Fibroblast of peridontal ligament (primary cell): Measurements from ENCODE around the gene SRSF1.
A peak's percentile ranks its signal among the peaks of the same experiment; 100 is the strongest.
"Not testable (repeated sequence)": the region's sequence is repeated elsewhere in the genome, so short reads cannot be mapped to it uniquely, and the experiment has no call there.

Experiments
- DNase-seq: peaks from one replicate; pipeline ENCODE4 v3.0.0-alpha.2; 2010; ENCODE audit errors: extremely low read depth

SRSF1 gene

GRCh38 chr17:57965521-57966160 lies 41.4 kb downstream of the SRSF1 start:
- DNase-seq = no peak

- no peak for DNase-seq
Measured at GRCh38 chr17:57963149-57963511, 43.9 kb downstream of the SRSF1 start.

- DNase-seq = no peak
Measured at GRCh38 chr17:57962279-57963148, 44.5 kb downstream of the SRSF1 start.

GRCh38 chr17:57959929-57960328 lies 47.1 kb downstream of the SRSF1 start:
- DNase-seq = no peak

- DNase-seq = not testable (repeated sequence)
Measured at GRCh38 chr17:57958391-57958790, 48.7 kb downstream of the SRSF1 start.

GRCh38 chr17:57957886-57958285 lies 49.2 kb downstream of the SRSF1 start:
- no peak for DNase-seq

- no peak for DNase-seq
Measured at GRCh38 chr17:57957120-57957850, 49.8 kb downstream of the SRSF1 start.

GRCh38 chr17:57956291-57957119 lies 50.5 kb downstream of the SRSF1 start:
- no peak for DNase-seq

- peak; percentile 38 for DNase-seq
Measured at GRCh38 chr17:57955183-57955931, 51.7 kb downstream of the SRSF1 start, which contains the start of gene CUEDC1. Gene CUEDC1 (minus strand): TSS chr17:57955412. CDS start chr17:57885564, 69,848 bp downstream.

GRCh38 chr17:57954397-57955182 lies 52.5 kb downstream of the SRSF1 start:
- DNase-seq = peak; percentile 66

- DNase-seq = no peak
Measured at GRCh38 chr17:57953705-57954396, 53.2 kb downstream of the SRSF1 start.
